ENCODE results near the gene ETV1. TPM values are rescaled to one million over a fixed set of nuclear protein-coding genes. Genes with fewer than 3 reads are reported as not detected.

ETV1 gene
- total RNA-seq, 1 donor from 2014 or later: not detected

DNA sequence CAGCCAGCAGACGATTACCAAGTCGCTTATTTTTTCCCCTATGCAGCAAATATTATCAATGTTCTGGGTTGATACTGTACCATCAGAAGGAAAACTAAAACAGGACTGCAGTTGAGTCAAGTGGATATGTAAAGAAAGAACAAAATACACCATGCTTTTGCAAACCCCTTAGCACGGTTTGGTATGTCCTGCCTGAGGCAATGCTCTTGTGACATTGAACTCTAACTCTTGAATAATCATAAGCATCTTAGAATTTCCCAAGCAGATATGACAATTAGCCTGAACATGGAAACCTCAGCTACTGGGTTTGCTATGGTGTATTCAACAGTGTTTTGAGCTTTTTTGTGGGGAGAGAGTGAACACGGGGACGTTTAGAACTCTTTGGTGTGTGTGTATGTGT is 107.4 kb downstream of the ETV1 start:
- intact Hi-C loops (cut with micrococcal nuclease): no loop called here

GRCh38 chr7:13880789-13881188 is 108.7 kb downstream of the ETV1 start:
- intact Hi-C loops (cut with micrococcal nuclease): no loop called here

GRCh38 chr7:13879994-13880686 is 109.3 kb downstream of the ETV1 start:
- intact Hi-C loops (cut with micrococcal nuclease): no loop called here

GRCh38 chr7:13879143-13879542 is 110.3 kb downstream of the ETV1 start:
- intact Hi-C loops (cut with micrococcal nuclease): no loop called here

- intact Hi-C loops (cut with micrococcal nuclease): no loop called here
Measured at GRCh38 chr7:13878154-13878553, 111.3 kb downstream of the ETV1 start.

DNA sequence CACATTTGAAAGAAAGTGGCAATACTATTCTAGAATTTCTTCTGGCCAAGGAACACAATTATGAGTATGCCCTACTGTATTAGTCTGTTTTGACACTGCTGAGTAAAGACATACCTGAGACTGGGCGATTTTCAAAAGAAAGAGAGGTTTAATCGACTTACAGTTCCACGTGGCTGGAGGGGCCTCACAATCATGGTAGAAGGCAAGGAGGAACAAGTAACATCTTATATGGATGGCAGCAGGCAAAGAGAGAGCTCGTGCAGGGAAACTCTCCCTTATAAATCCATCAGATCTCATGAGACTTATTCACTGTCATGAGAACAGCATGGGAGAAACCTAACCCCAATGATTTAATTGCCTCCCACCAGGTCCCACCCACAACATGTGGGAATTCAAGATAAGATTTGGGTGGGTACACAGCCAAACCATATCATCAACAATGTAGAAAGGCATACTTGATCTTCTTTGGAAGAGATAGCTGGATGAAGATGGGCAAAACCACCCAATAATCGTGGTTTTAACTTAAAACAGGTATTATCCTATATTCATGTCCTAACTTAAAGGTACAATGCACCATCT is 113.9 kb downstream of the ETV1 start:
- intact Hi-C loops (cut with micrococcal nuclease): no loop called here

DNA sequence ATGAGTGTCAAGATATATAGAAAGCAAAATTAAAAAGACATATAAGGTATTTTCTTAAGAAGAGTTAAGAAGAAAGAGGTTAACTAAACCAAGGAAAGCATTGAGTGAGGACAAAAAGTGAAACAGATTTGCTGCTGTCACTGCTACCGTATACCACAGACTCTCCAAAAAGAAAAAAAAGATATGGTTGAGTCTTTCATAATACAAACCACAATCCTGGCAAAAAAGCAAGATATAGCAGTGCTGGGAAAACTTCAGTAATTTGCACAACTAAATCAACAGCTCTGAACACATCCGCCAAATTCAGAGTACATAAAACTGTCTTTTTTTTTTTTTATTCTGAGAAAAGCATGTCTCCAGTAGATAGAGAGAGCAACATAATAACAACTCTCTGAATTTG is 114.7 kb downstream of the ETV1 start:
- intact Hi-C loops (cut with micrococcal nuclease): no loop called here

DNA sequence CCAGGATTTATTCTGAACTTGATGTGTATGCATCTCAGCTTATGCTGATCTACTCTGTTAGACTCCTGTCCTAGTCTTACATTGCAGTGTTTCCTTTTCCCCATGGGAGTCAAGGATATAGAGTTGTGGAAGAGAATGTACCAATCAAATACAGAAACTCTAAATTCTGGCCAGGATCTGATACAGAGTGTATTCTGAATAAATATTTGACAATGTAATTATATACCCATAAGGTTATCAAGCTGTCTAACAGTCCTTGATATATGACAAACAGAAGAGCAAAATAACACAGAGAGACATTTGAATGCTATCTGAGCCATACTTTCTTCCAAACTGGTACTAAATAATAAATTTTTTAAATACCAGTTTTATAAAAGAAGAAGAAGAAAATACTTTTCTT is 116.8 kb downstream of the ETV1 start:
- intact Hi-C loops (cut with micrococcal nuclease): no loop called here

DNA sequence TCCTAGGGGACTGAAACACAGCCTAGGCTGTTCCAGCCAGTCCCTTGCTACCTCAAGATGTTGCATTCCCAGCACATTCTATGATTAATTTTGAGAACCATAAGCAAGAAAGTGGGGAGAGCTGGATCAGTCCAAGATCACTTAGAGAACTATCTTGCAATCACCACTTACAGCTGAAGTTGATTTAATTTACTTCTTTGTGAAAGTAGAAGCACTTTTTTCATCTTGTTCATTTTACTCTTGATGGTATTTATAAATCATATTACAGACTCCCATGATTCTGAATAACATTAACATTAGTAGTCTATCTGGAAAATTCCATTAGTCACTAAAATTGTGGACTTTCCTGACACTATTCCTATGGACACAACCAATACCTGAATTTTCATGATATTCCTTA is 118.5 kb downstream of the ETV1 start:
- intact Hi-C loops (cut with micrococcal nuclease): no loop called here

- intact Hi-C loops (cut with micrococcal nuclease): no loop called here
Measured at GRCh38 chr7:13860734-13861133, 128.7 kb downstream of the ETV1 start.

DNA sequence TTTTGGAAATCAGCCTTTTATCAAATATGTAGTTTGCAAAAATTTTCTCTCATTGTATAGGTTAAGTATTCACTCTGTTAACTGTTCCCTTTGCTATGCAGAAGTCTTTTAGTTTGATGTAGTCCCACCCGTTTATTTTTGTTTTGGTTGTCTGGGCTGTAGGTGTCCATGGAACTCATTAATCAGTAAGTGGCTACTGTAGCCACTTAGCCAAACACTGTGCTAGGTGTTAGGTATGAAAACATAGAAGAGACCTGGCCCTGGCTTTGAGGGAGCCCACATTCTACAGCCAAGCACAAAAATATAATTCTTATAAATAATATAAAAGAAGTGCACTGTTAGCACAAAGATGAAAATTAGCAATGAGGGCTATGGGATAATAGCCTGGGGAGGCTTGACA is 133.5 kb downstream of the ETV1 start:
- intact Hi-C loops (cut with micrococcal nuclease): no loop called here

GRCh38 chr7:13852281-13852968 is 137.0 kb downstream of the ETV1 start:
- intact Hi-C loops (cut with micrococcal nuclease): no loop called here

DNA sequence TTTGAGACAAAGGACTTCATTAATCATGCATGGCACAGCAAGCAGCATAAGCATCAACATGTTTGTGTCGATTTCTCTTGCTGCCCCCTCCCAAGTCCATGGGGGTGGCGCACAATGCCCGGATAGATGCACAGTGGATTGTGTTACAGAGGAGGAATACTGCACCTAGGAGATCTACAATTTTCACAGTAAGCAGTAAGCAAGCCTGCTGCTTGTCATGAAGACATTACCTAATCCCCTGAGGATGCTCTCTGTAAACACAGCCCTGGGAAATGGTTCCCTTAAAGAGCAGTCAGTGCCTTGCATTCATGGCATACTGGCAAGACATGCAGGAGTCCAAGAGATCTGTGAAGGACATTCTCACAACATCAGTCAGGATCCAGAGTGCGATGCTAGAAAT is 137.7 kb downstream of the ETV1 start:
- intact Hi-C loops (cut with micrococcal nuclease): loop anchor here (2.0 kb wide), 1 partner anchor 139 kb away; no protein-coding TSS in a partner anchor

DNA sequence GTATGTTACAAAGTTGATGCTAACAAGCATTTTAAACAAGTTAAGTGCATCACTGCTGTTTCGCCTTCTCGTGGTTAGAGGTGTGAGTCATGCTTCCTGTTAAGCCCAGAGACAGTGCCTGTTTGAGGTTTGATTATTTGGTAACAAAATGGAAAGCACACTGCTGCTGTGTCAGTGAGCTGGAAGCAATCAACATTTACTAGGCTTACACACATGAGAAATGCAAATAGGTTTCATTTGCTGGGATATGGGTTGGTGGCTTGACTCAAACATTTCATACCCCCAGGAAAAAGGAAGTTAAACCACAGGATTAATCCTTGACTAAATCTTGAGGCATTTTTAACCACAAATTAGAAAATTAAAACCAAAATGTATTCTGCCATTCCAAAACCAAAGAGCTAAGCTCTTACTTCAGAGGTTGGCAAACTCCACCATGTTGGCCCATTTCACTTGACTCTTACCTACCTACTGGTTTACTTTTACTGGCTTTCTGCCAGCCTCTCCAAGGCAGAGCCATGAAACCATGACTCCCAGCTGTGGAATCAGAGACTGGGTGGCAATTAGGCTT is 139.2 kb downstream of the ETV1 start:
- intact Hi-C loops (cut with micrococcal nuclease): loop anchor here (2.0 kb wide), 1 partner anchor 141 kb away; no protein-coding TSS in a partner anchor

GRCh38 chr7:13849163-13849892 is 140.1 kb downstream of the ETV1 start:
- intact Hi-C loops (cut with micrococcal nuclease): no loop called here

DNA sequence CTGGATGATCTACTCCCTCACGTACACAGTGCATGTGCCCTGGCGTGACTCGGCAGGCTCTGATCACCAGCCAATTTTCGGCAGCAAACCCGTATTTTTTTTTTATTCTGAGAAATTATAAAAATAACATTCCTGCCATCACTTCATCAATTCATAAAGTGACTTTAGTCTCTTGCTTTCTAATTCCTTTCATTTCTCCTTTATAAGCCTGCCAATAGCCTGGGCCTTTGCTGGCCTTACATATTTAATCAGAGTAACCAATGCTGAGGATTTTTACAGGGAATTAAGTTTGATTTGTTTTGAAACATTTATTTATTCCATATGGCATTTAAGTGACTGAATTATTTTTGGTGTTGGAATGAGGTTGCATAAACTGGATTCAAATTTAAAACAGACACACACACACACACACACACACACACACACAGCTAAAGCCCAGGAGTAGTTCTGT is 140.8 kb downstream of the ETV1 start:
- intact Hi-C loops (cut with micrococcal nuclease): no loop called here

DNA sequence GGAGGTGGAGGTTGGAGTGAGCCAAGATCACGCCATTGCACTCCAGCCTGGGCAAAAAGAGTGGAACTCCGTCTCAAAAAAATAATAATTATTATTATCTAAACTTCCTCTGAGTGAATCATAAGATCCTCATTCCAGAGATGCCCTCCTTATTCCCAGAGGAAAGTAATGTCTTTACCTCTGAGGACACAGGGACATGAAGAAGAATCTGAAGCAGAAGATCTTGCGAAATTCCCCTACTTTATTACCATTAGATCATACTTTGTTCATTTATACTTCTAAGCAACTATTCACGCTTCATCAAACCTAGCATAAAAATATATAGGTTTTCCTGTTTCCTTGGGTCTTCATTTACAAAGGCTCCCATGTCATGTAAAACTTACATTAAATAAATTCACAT is 143.1 kb downstream of the ETV1 start:
- intact Hi-C loops (cut with micrococcal nuclease): no loop called here

DNA sequence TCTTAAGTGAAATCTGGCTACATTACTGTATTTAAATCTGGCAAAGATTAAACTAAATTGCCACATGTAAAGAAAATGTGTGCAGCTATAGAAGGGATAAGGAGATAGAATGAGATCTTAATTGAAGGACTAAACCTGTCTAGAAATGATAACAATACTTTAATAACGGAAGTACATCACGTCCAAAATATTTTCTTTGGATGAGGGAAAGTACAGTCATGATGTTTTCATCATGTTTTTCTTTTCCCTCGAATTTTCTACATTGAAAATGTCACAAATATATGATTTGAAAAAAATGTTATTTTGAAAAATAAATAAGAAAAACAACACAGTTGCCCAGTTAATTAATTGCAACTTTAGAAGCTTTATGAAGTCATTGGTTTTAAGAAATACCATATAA is 143.9 kb downstream of the ETV1 start:
- intact Hi-C loops (cut with micrococcal nuclease): no loop called here

DNA sequence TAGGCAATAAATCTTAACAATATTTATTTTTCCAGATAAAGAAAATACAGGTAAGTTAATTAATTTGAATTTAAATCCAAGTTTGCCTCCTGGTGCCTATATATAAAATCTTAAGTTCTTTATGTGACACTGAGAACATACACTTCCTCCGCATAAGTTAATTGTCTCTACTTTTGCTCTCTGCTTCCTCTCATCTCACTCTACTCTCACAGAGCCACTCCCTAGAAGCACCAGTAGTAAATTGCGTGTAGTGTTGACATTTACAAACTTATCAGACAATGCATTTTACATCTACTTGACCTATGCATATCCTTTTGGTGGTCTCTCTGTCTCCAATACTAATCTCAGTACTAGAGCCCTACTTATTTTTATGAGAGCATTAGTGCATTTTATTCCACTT is 144.5 kb downstream of the ETV1 start:
- intact Hi-C loops (cut with micrococcal nuclease): no loop called here

GRCh38 chr7:13841284-13841683 is 148.2 kb downstream of the ETV1 start:
- intact Hi-C loops (cut with micrococcal nuclease): no loop called here

Measured in T-helper 1 cell treated with Interleukin-12 subunit alpha and Interleukin-12 subunit beta and Interleukin-4 antibody, amounts not matched to agents 30 ng/mL and 1 ng/mL, for 36 hours (primary cell).